GM21737 (cell line): ENCODE measurements around the gene CFAP119.

Experiments used
- ATAC-seq: cut with Tn5 transposase; IDR thresholded peaks from one replicate; pipeline ENCODE4 v1.9.1; 2021; ENCODE audit warnings: mild to moderate bottlenecking, moderate library complexity; ENCODE audit not compliant: unreplicated experiment

The CFAP119 gene

DNA sequence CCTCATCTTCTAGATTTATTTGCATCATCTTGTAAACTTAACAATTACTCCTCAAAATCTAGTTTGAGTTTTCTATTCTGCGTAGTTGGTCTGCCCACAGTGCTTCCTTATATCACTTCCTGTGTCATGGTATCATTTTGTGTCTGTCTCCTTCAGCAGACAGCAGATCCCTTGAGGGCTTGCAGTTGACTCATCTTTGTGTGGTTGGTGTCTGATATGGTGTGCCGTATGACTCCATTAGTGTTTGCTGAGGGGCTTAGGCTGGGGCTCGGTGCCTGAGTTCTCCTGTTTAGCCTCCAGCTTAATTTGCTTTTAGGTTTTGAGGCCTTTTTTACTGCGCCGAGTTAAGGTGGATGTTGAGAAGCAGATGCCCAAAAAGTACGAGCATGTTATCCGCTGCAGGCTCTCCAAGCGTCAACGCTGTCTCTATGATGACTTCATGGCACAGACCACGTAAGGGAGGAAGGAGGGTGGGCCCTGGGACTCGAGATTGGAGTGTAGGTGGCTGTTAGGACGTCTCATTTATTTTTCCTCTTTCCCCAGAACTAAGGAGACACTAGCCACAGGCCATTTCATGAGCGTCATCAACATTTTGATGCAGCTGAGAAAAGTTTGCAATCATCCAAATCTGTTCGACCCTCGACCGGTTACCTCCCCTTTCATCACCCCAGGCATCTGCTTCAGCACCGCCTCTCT is 46.0 kb downstream of the CFAP119 start:
- ATAC-seq: no peak

DNA sequence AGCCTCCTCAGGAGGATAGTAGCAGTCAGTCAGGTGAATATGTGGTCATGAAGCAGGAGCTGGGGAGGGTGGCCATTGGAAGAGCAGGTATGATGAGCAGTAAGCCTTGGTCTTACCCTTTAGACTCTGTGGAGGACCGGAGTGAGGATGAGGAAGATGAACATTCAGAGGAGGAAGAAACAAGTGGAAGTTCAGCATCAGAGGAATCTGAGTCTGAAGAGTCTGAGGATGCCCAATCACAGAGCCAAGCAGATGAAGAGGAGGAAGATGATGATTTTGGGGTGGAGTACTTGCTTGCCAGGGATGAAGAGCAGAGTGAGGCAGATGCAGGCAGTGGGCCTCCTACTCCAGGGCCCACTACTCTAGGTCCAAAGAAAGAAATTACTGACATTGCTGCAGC is 50.1 kb downstream of the CFAP119 start:
- ATAC-seq: no peak

GRCh38 chr16:30710971-30711370 is 50.9 kb downstream of the CFAP119 start:
- no peak for ATAC-seq
